GM18505 (cell line): ENCODE results near the gene CAT.

ENCODE experiments used
- ATAC-seq: cut with Tn5 transposase; IDR thresholded peaks from one replicate; pipeline ENCODE4 v1.9.1; 2021; ENCODE audit not compliant: unreplicated experiment
- POLR2A ChIP-seq: IDR thresholded peaks from 4 replicates; pipeline ENCODE4 v1.6.1; 2011; ENCODE audit warnings: borderline replicate concordance; ENCODE audit not compliant: insufficient read depth, insufficient read length; ENCODE audit errors: extremely low read depth

CAT gene

DNA sequence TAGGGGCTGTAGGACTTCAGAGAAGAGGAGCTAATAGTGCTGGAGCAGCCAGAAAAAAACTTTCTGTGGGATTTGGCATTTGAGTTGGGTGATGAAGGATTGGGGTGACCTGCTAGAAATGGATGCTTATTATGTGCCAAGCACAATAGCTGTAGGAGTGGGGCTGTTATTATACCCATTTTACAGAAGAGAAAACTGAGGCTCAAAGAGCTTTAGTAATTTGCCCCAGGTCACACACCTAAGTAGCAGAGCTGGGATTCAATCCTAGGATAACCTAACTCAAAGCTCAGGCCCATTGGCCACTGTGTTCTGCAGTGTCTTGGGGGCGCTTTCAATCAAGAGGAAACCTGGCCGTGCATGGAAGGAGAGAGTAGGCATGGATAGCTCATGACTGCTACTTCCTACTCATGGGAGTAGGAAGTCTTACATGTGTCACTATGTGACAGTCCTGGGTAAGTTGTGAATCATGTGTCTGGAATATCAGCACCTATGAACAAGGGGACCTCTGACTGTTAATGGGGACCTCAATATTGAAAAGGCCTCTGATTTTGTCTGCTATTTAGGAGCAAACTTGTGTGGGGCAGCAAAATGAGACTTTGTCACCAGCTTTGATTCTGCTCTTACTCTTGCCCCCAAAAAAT, 81.0 kb downstream of the CAT start:
- TF ChIP-seq POLR2A, result no peak
- ATAC-seq, result no peak

DNA sequence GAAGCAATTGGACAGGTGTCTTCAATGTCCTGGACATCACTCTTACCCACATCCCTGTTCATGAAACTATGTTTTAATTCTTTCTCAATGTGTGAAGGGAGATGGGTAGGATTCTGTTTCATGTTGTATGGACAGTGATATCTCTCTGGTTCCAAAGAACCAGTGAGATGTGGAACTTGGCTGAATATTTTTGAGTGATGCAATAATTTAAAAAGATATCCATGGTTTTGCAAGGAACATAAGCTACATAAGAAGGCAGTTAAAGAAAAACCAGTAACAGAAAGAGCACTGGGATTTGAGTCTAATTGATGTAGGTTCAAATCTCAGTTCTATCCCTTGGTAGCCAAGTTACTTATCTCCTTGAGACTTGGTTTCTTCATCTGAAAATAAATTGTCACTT, 82.5 kb downstream of the CAT start:
- no peak for ATAC-seq
- no peak for TF ChIP-seq POLR2A
